Measurements from ENCODE around the gene BPIFB1.

The BPIFB1 gene

GRCh38 chr20:33311996-33312395 is 29.0 kb downstream of the BPIFB1 start:
- ChIA-PET POLR2A (no interaction called here), CTCF (no interaction called here)
- no peak for DNase-seq (ENCODE audit: extremely low spot score)

DNA sequence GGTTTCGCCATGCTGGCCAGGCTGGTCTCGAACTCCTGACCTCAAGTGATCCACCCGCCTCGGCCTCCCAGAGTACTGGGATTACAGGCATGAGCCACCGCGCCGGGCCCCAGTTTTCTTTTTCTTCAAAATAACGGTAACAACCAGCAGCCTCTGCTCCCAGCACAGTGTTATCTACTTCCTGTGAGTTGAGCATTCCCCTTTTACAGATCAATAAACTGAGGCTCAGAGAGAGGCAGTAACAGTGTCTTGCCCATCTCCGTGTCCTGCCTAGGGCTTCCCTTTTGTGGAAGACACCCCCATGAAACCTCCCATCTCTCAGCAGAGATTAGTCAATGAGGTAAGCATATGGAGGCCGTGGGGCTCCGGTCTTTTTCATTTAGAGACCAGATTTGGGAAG is 29.6 kb downstream of the BPIFB1 start:
- POLR2A ChIA-PET: no interaction called here
- TF ChIP-seq SP1 (IDR thresholded peaks at IDR 0.05) (no peak), SUZ12 (IDR thresholded peaks at IDR 0.05) (no peak), ARNT (IDR thresholded peaks at IDR 0.05) (no peak), TARDBP (IDR thresholded peaks at IDR 0.05) (no peak), ELF4 (IDR thresholded peaks at IDR 0.05) (no peak), FOXM1 (IDR thresholded peaks at IDR 0.05; ENCODE audit: borderline replicate concordance) (no peak), L3MBTL2 (conservative IDR thresholded peaks at IDR 0.05) (no peak), NFRKB (IDR thresholded peaks at IDR 0.05) (no peak), LEF1 (IDR thresholded peaks at IDR 0.05; ENCODE audit: borderline replicate concordance) (no peak), HDGF (IDR thresholded peaks at IDR 0.05; ENCODE audit: borderline replicate concordance) (no peak), ZNF384 (IDR thresholded peaks at IDR 0.05) (no peak), PKNOX1 (IDR thresholded peaks at IDR 0.05) (no peak), FOXK2 (IDR thresholded peaks at IDR 0.05) (no peak), FOXA1 (IDR thresholded peaks at IDR 0.05) (no peak)
- CTCF ChIA-PET: no interaction called here
- DNase-seq (ENCODE audit: extremely low spot score): no peak

More at GRCh38 chr20:33311996-33312395, 29.0 kb downstream of the BPIFB1 start:
- TF ChIP-seq HDGF (IDR thresholded peaks at IDR 0.05; ENCODE audit: borderline replicate concordance): no peak
- no peak for TF ChIP-seq NFRKB (IDR thresholded peaks at IDR 0.05)
- TF ChIP-seq ELF4 (IDR thresholded peaks at IDR 0.05): no peak
- no peak for TF ChIP-seq CTBP1 (IDR thresholded peaks at IDR 0.05; ENCODE audit: borderline replicate concordance)
- TF ChIP-seq FOXM1 (IDR thresholded peaks at IDR 0.05; ENCODE audit: borderline replicate concordance): no peak
- TF ChIP-seq ZNF384 (IDR thresholded peaks at IDR 0.05): no peak
- no peak for TF ChIP-seq SUZ12 (IDR thresholded peaks at IDR 0.05)
- no peak for TF ChIP-seq TARDBP (IDR thresholded peaks at IDR 0.05)
- no peak for TF ChIP-seq BHLHE40 (IDR thresholded peaks at IDR 0.05; ENCODE audit: borderline replicate concordance)
- TF ChIP-seq FOXK2 (IDR thresholded peaks at IDR 0.05): no peak
- TF ChIP-seq L3MBTL2 (conservative IDR thresholded peaks at IDR 0.05): no peak
- no peak for TF ChIP-seq ARNT (IDR thresholded peaks at IDR 0.05)
- TF ChIP-seq LEF1 (IDR thresholded peaks at IDR 0.05; ENCODE audit: borderline replicate concordance): no peak
- TF ChIP-seq PKNOX1 (IDR thresholded peaks at IDR 0.05): no peak
- TF ChIP-seq SP1 (IDR thresholded peaks at IDR 0.05): no peak
- TF ChIP-seq FOXA1 (IDR thresholded peaks at IDR 0.05): no peak

DNA sequence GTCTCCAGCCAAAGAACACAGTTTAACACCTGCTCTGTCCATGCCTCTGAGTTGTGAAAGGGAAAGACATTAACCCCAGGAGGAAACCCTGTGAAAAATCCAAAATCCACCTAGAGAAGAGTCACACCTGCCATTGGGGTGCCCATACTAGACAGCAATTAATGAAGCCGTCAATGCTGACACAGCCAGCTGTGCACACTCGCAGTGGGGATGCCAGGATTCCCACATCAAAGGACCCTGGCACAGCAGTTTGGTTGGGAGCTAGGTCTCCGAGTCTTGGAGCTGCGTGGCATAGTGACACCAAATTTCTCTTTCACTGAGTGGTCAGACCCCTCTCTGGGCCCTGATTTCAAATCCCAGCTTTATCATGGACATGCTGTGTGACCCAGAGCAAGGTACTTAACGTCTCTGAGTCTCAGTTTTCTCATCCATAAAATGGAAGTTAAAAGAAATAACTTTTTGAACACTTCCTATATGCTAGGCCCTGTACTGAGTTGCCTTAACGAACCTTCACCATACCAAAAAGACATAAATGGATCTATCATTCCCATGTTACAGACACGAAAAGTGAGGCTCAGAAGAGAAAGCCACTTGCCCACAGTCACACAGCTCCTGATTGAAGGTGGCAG is 30.8 kb downstream of the BPIFB1 start:
- ChIA-PET POLR2A (no interaction called here), CTCF (no interaction called here)
- no peak for DNase-seq (ENCODE audit: extremely low spot score)
- TF ChIP-seq SP1 (IDR thresholded peaks at IDR 0.05) (no peak), FOXM1 (IDR thresholded peaks at IDR 0.05; ENCODE audit: borderline replicate concordance) (no peak), TARDBP (IDR thresholded peaks at IDR 0.05) (no peak), PKNOX1 (IDR thresholded peaks at IDR 0.05) (no peak), FOXK2 (IDR thresholded peaks at IDR 0.05) (no peak), L3MBTL2 (conservative IDR thresholded peaks at IDR 0.05) (no peak), NFRKB (IDR thresholded peaks at IDR 0.05) (no peak)

DNA sequence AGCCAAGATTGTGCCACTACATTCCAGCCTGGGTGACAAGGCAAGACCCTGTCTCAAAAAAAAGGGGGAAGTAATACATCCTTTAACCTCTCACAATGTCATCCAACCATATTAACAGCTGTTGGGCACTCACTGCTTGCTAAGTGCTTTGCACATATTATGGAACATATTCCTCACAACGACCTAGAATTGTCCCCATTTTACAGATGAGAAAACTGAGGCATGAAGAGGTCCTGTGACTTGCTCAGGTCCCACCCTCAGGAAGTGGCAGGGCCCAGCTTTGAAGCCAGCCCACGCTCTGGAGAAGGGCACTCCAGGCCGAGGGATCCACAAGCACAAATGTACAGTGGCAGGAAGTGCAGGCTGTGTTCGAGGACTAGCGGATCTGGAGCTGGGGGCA is 33.3 kb downstream of the BPIFB1 start:
- CTCF ChIA-PET: no interaction called here
- DNase-seq (ENCODE audit: extremely low spot score): no peak
- TF ChIP-seq ARNT (IDR thresholded peaks at IDR 0.05) (no peak), FOXA1 (IDR thresholded peaks at IDR 0.05) (no peak), L3MBTL2 (conservative IDR thresholded peaks at IDR 0.05) (no peak), ELF4 (IDR thresholded peaks at IDR 0.05) (no peak), ZNF384 (IDR thresholded peaks at IDR 0.05) (no peak), NFRKB (IDR thresholded peaks at IDR 0.05) (no peak), FOXM1 (IDR thresholded peaks at IDR 0.05; ENCODE audit: borderline replicate concordance) (no peak), HDGF (IDR thresholded peaks at IDR 0.05; ENCODE audit: borderline replicate concordance) (no peak), SP1 (IDR thresholded peaks at IDR 0.05) (no peak), TARDBP (IDR thresholded peaks at IDR 0.05) (no peak)
- POLR2A ChIA-PET: no interaction called here

DNA sequence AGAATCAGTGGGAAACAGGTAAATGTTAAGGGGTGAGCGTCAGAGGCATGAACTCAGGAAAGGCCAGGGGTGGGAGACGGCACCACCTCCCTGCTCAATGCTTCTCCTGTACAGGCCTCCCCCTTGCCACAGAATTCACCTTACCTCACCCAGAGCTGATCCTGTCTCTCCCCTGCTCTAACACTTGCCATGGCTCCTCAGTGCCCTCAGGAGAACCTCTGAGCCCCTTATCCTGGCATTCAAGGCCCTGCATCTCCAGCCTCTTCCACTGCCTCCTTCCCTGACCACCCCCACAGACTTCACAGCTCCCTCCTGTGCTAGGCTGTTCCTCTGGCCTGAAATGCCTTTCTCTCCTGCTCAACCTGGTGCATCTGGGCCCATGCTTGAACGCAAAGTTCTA is 33.9 kb downstream of the BPIFB1 start:
- DNase-seq (ENCODE audit: extremely low spot score): no peak
- TF ChIP-seq PKNOX1 (IDR thresholded peaks at IDR 0.05) (no peak), FOXK2 (IDR thresholded peaks at IDR 0.05) (no peak), ELF4 (IDR thresholded peaks at IDR 0.05) (no peak), SUZ12 (IDR thresholded peaks at IDR 0.05) (no peak), L3MBTL2 (conservative IDR thresholded peaks at IDR 0.05) (no peak), ARNT (IDR thresholded peaks at IDR 0.05) (no peak), ZNF384 (IDR thresholded peaks at IDR 0.05) (no peak), NFRKB (IDR thresholded peaks at IDR 0.05) (no peak), HDGF (IDR thresholded peaks at IDR 0.05; ENCODE audit: borderline replicate concordance) (no peak), TARDBP (IDR thresholded peaks at IDR 0.05) (no peak), LEF1 (IDR thresholded peaks at IDR 0.05; ENCODE audit: borderline replicate concordance) (no peak), FOXM1 (IDR thresholded peaks at IDR 0.05; ENCODE audit: borderline replicate concordance) (no peak), SP1 (IDR thresholded peaks at IDR 0.05) (no peak), CTBP1 (IDR thresholded peaks at IDR 0.05; ENCODE audit: borderline replicate concordance) (no peak), BHLHE40 (IDR thresholded peaks at IDR 0.05; ENCODE audit: borderline replicate concordance) (no peak)
- ChIA-PET POLR2A (no interaction called here), CTCF (no interaction called here)

Measured in HEK293T (cell line).